Breast epithelium (tissue), 3 donors: Measurements from ENCODE around the gene ZNF891.

Source experiments
- POLR2A ChIP-seq: fragments of 450-650 bp; IDR thresholded peaks from one replicate; pipeline ENCODE4 v1.6.1; 2016; ENCODE audit warnings: antibody characterized with exemption, mild to moderate bottlenecking, moderate library complexity
- POLR2AphosphoS5 ChIP-seq, 3 donors: sonication (generic); formaldehyde crosslinking; IDR thresholded peaks; one replicate each; pipeline ENCODE4 v1.6.1; 2017; ENCODE audit warnings: antibody characterized with exemption in 3 of 3
- TF ChIP-seq, protein P1 (sequence below), 3 donors: fragments of 450-650 bp; IDR thresholded peaks; one replicate each; pipeline ENCODE4 v1.5.1; 2016 to 2017; ENCODE audit warnings: antibody characterized with exemption in 3 of 3, mild to moderate bottlenecking in 3 of 3, moderate library complexity in 3 of 3

DNA sequence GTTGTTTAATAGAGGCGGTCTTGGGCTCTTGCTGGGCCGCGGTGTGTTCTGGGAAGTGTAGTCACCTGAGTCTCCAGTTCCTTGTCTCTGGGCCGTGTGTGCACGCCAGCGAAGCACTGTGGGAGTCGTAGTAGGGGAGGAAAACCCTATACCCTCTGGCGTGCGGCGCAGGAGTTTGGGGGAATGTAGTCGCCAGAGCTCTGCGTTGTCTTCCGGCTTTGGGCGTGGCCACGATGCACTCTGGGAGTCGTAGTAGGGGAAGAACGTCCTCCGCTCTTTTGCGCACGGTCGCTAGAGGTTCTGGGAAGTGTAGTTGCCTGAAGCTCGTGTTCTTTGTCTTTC is 50.1 kb downstream of the ZNF891 start:
- TF ChIP-seq, protein P1, sequence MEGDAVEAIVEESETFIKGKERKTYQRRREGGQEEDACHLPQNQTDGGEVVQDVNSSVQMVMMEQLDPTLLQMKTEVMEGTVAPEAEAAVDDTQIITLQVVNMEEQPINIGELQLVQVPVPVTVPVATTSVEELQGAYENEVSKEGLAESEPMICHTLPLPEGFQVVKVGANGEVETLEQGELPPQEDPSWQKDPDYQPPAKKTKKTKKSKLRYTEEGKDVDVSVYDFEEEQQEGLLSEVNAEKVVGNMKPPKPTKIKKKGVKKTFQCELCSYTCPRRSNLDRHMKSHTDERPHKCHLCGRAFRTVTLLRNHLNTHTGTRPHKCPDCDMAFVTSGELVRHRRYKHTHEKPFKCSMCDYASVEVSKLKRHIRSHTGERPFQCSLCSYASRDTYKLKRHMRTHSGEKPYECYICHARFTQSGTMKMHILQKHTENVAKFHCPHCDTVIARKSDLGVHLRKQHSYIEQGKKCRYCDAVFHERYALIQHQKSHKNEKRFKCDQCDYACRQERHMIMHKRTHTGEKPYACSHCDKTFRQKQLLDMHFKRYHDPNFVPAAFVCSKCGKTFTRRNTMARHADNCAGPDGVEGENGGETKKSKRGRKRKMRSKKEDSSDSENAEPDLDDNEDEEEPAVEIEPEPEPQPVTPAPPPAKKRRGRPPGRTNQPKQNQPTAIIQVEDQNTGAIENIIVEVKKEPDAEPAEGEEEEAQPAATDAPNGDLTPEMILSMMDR (IDR thresholded peaks at IDR 0.05): no peak
- TF ChIP-seq POLR2AphosphoS5 (IDR thresholded peaks at IDR 0.05): peak in 1 of 3 donors; percentile 79
- no peak for TF ChIP-seq POLR2A
